ENCODE data around the gene NKIRAS2.

- TF ChIP-seq CTCF (conservative IDR thresholded peaks at IDR 0.05) (no peak), EZH2 (IDR thresholded peaks at IDR 0.05; ENCODE audit: low read depth) (no peak)
These were observed 32.2 kb upstream of the NKIRAS2 start for GRCh38 chr17:41987642-41988041.
